HEK293T (cell line): ENCODE data around the gene TMPRSS3.

ENCODE experiments used
- BHLHE40 ChIP-seq: fragments of 450-650 bp; IDR thresholded peaks from 2 replicates; pipeline ENCODE4 v1.6.1; 2016; ENCODE audit warnings: mild to moderate bottlenecking, moderate library complexity, borderline replicate concordance
- CTBP1 ChIP-seq: fragments of 450-650 bp; IDR thresholded peaks from 2 replicates; pipeline ENCODE4 v1.6.1; 2016; ENCODE audit warnings: borderline replicate concordance
- ELF4 ChIP-seq: fragments of 450-650 bp; IDR thresholded peaks from 2 replicates; pipeline ENCODE4 v1.6.1; 2017; ENCODE audit warnings: antibody characterized with exemption
- HDGF ChIP-seq: fragments of 450-650 bp; IDR thresholded peaks from 2 replicates; pipeline ENCODE4 v1.6.1; 2017; ENCODE audit warnings: antibody characterized with exemption, borderline replicate concordance
- LEF1 ChIP-seq: fragments of 450-650 bp; IDR thresholded peaks from 2 replicates; pipeline ENCODE4 v1.6.1; 2017; ENCODE audit warnings: mild to moderate bottlenecking, borderline replicate concordance
- NFRKB ChIP-seq: fragments of 450-650 bp; IDR thresholded peaks from 2 replicates; pipeline ENCODE4 v1.6.1; 2016; ENCODE audit warnings: mild to moderate bottlenecking, moderate library complexity
- PKNOX1 ChIP-seq: fragments of 450-650 bp; IDR thresholded peaks from 2 replicates; pipeline ENCODE4 v1.6.1; 2016
- SP1 ChIP-seq: fragments of 450-650 bp; IDR thresholded peaks from 2 replicates; pipeline ENCODE4 v1.6.1; 2017
- SUZ12 ChIP-seq: fragments of 450-650 bp; IDR thresholded peaks from 2 replicates; pipeline ENCODE4 v1.6.1; 2016; ENCODE audit warnings: mild to moderate bottlenecking
- ZNF384 ChIP-seq: fragments of 450-650 bp; IDR thresholded peaks from 2 replicates; pipeline ENCODE4 v1.6.1; 2016

- no peak for TF ChIP-seq SP1
- no peak for TF ChIP-seq ZNF384
- no peak for TF ChIP-seq HDGF
- TF ChIP-seq CTBP1 = no peak
- TF ChIP-seq BHLHE40 = no peak
- TF ChIP-seq NFRKB = no peak
- TF ChIP-seq ELF4 = no peak
- no peak for TF ChIP-seq PKNOX1
- TF ChIP-seq LEF1 = no peak
- TF ChIP-seq SUZ12 = no peak
These were observed 17.9 kb downstream of the TMPRSS3 start for GRCh38 chr21:42377951-42378340.
